Activated CD8-positive, alpha-beta T cell treated with anti-CD3 and anti-CD28 coated beads, Interleukin-2, amount 10 ng/mL, durations not matched to agents 7 days and 5 days (primary cell): ENCODE results near the gene EYS. TPM values are rescaled to one million over a fixed set of nuclear protein-coding genes. Genes with fewer than 3 reads are reported as not detected.

Source experiments
- ATAC-seq: fragments of 150-1000 bp; cut with Tn5 transposase; one replicate; pipeline ENCODE4 v1.10.0; 2021; ENCODE audit warnings: moderate library complexity
- CTCF ChIA-PET: fragments of 350-600 bp; sonication (Branson Sonifier 250); formaldehyde crosslinking; loops from one replicate; lab custom pipeline; 2021; ENCODE audit warnings: antibody characterized with exemption; lab: Charles Lee
- POLR2A ChIA-PET: fragments of 350-600 bp; sonication (Branson Sonifier 250); formaldehyde crosslinking; loops from one replicate; lab custom pipeline; 2021; ENCODE audit warnings: antibody characterized with exemption; lab: Charles Lee
- DNase-seq: peaks from one replicate; pipeline ENCODE4 v3.0.0-alpha.2; 2020
- H3K27ac Mint-ChIP-seq: one replicate; pipeline ENCODE4 v1.8.0; 2021; ENCODE audit warnings: mild to moderate bottlenecking, mixed read lengths
- H3K27me3 Mint-ChIP-seq: one replicate; pipeline ENCODE4 v1.8.0; 2021; ENCODE audit warnings: low read depth, mixed read lengths
- H3K36me3 Mint-ChIP-seq: one replicate; pipeline ENCODE4 v1.8.0; 2021; ENCODE audit warnings: low read depth, mixed read lengths
- H3K4me1 Mint-ChIP-seq: one replicate; pipeline ENCODE4 v1.8.0; 2021; ENCODE audit warnings: low read depth, mixed read lengths
- H3K4me3 Mint-ChIP-seq: one replicate; pipeline ENCODE4 v1.8.0; 2021; ENCODE audit warnings: mild to moderate bottlenecking, mixed read lengths
- H3K9me3 Mint-ChIP-seq: one replicate; pipeline ENCODE4 v1.8.0; 2022; ENCODE audit warnings: mixed read lengths; ENCODE audit not compliant: insufficient read depth
- total RNA-seq, 2 experiments: library from RNA; stranded (reverse); gene quantifications; one replicate each; pipeline ENCODE4 v1.2.3, GENCODE V29; 2021

Gene EYS
- total RNA-seq, 2 experiments from 2014 or later = not detected

DNA sequence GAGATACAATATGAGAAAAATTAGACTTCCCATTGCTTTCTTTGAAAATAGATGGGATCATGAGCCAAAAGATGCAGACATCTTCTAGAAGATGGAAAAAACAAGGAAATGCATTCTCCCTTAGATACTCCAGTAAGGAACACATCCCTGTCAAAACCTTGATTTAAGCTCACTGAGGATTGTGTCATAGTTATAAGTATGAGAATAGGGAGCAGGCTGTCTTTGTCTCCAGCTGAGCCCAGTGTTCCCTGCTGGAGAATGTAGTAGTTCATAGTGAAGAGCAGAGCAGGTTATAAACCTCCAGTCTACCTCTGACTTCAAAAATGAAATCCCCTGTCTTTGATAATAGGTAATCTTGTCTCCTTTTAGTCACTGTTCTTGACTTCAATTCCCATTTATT, 1481.5 kb downstream of the EYS start:
- Mint-ChIP-seq H3K4me1 (no peaks in the 10 kb centered on the region), H3K9me3 (no peaks in the 10 kb centered on the region), H3K27me3 (no peaks in the 10 kb centered on the region), H3K4me3 (no peak overlapping the region), H3K27ac (no peak overlapping the region), H3K36me3 (no peaks in the 10 kb centered on the region)
- POLR2A ChIA-PET = no interaction called here
- ATAC-seq (no peak), DNase-seq (no peak)
- CTCF ChIA-PET = no interaction called here

DNA sequence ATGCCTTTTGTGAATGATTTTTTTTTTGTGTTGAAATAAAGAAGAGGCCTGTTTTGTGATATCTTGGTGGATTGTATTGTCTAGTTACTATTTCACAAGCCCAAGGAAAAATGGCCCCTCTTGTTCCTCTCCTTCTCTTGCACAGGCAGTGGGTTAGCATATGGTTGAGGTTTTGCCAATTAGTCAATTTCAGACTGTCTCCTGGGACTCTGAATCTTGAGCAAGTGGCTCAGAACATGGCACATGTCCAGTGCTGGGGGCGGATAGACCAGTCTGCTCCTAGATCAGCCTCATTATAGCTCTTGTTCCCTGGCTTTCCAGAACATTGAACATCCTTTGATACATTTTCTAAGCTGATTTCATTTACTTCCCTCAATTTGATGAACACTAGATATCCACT, 1482.2 kb downstream of the EYS start:
- CTCF ChIA-PET = no interaction called here
- no peaks in the 10 kb centered on the region for H3K4me1 Mint-ChIP-seq
- no peak overlapping the region for H3K4me3 Mint-ChIP-seq
- POLR2A ChIA-PET = no interaction called here
- no peaks in the 10 kb centered on the region for H3K27me3 Mint-ChIP-seq
- no peaks in the 10 kb centered on the region for H3K9me3 Mint-ChIP-seq
- no peak for ATAC-seq
- H3K36me3 Mint-ChIP-seq = no peaks in the 10 kb centered on the region
- no peak overlapping the region for H3K27ac Mint-ChIP-seq
- DNase-seq = no peak

DNA sequence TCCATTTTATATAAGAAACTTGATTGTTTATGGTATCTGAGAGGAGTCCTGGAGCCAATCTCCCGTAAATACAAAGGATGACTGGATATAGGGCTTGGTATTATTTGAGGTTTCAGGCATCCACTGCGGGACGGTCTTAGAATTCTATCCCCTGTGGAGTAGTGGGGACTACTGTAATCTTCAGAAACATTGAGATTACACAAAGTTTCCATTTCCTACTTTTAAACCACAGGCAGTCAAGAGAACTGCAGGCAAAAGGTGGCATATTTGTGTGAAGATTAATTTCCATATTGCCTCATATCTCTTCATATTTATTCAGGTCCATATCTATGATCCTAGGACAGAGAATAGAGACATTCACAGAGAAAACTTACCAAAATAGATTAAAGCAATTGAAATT, 1485.2 kb downstream of the EYS start:
- ChIA-PET CTCF (no interaction called here), POLR2A (no interaction called here)
- DNase-seq (no peak), ATAC-seq (no peak)
- Mint-ChIP-seq H3K9me3 (peaks cover 4% of the 10 kb centered on the region), H3K4me3 (no peak overlapping the region), H3K4me1 (no peaks in the 10 kb centered on the region), H3K27ac (no peak overlapping the region), H3K27me3 (no peaks in the 10 kb centered on the region), H3K36me3 (no peaks in the 10 kb centered on the region)

DNA sequence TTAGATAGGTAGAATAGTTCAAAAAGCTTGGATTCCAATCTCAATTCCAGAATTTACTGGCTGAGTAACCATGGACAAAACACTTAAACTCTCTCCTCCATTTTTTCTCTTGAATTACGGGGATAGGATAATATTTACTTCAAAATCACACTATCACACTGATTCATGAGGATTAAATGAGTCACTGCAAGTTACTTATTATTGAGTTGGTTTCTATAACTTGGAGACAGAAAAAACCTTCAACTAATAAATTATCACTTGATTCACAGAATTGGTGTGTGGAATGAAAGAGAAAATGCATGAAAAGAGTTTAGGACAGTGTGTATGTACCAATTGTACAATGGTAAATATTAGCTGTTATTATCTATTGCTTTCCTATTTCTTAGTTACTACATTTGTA, 1486.2 kb downstream of the EYS start:
- Mint-ChIP-seq H3K36me3 (no peaks in the 10 kb centered on the region), H3K27me3 (no peaks in the 10 kb centered on the region), H3K9me3 (peaks cover 4% of the 10 kb centered on the region), H3K4me3 (no peak overlapping the region), H3K27ac (no peak overlapping the region), H3K4me1 (no peaks in the 10 kb centered on the region)
- CTCF ChIA-PET = no interaction called here
- POLR2A ChIA-PET = no interaction called here
- ATAC-seq = no peak
- DNase-seq = no peak

DNA sequence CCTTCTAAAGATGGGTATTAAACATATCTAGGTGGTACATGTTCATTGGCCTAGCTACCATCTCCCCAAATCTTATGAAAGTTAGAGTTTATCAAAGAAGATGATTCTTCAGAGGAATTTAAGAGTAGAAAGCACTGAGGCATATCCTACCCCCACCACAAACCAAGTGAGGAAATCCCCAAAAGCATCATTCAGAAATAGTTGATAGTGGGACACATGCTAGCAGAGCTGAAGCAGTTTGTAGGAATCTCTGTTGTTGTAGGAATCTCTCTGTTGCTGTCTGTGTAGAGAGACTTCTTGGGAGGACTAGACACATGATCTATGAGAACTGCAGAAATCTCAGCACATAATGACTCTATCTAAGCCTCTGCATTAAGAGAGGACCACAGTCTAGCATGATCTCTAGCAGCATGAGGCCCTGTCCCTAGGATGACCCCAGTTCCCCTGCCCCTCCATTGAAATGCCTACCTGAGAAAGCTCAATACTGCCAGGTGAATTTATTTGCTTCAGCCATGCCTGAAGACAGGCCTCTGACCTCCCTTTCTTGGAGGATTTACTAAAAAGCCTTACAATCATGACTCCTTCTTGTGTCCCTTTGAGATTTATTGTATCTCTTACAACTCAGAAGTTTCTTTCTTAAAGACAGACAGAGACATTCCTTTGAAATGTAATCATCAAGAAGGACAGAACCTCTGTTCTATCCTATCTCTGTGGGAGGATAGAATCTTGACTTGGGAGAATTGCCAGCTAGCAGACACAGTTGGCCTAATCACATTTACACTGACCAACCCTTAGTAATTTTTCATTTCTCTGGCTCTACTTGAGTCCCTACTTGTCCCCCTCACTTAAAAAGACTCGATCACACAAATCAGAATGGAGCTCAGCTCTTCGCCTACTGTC, 1489.1 kb downstream of the EYS start:
- peaks cover 4% of the 10 kb centered on the region for H3K9me3 Mint-ChIP-seq
- POLR2A ChIA-PET = no interaction called here
- DNase-seq (no peak), ATAC-seq (no peak)
- CTCF ChIA-PET = no interaction called here
- no peak overlapping the region for H3K4me3 Mint-ChIP-seq
- H3K36me3 Mint-ChIP-seq = no peaks in the 10 kb centered on the region
- H3K27ac Mint-ChIP-seq = no peak overlapping the region
- H3K27me3 Mint-ChIP-seq = no peaks in the 10 kb centered on the region
- no peaks in the 10 kb centered on the region for H3K4me1 Mint-ChIP-seq

DNA sequence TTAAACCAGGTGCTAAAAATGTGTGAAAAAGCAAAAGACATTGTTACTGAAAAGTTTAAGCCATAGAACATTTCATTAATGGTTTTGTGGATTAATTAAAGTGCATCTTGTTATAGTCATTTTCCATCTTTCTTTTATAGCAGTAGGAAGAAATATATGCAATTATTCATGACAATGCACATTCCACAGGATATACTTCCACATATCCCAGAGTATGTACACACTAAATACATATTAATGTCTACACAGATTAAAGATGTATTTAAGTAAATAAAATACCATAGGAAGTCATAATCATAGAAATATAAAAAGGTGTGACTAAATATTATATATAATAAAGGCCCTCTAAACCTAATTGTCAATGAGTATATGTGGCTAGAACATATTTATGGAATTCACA, 1492.7 kb downstream of the EYS start:
- ChIA-PET CTCF (no interaction called here), POLR2A (no interaction called here)
- no peaks in the 10 kb centered on the region for H3K27me3 Mint-ChIP-seq
- no peak overlapping the region for H3K4me3 Mint-ChIP-seq
- no peak overlapping the region for H3K27ac Mint-ChIP-seq
- no peaks in the 10 kb centered on the region for H3K4me1 Mint-ChIP-seq
- H3K9me3 Mint-ChIP-seq = peaks cover 4% of the 10 kb centered on the region
- no peaks in the 10 kb centered on the region for H3K36me3 Mint-ChIP-seq
- DNase-seq = no peak
- no peak for ATAC-seq

DNA sequence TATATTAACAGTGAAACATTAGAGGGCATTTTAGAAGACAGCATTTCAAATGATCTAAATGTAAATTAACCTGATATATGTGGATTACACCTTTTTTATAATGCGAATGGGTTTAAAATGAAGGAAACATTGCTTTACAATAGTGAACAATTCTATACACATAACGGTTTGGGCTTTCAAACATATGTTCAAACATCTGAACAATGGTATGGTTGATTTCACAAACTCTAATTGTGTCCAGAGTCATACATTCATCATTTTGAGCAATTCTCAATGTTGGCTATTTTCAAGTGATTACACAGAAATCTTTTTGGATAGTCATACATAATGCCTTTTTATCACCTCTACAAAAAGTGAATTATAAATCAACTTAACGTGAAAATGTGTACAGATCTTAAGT, 1493.3 kb downstream of the EYS start:
- ATAC-seq = no peak

DNA sequence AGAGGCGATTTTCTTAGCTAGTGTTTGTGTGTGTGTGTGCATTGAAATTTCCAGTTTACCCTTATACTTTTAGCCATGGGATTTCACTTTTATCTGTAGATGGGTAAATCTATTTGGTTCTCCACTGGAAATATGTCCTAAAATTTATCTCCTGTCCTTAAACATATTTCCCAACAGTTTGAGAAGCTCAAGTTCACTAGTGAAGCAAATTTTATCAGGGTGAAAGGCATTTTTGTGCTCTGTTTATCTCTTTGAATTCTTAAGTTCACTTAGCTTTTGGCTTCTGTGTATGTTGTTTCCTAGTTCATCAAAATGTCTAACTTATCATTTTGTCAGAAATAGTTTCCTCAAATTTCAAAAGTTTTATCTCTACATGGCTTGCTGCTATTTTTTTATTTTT, 1509.8 kb downstream of the EYS start:
- Mint-ChIP-seq H3K27me3 (no peaks in the 10 kb centered on the region), H3K4me1 (no peaks in the 10 kb centered on the region), H3K27ac (no peak overlapping the region), H3K4me3 (no peak overlapping the region), H3K36me3 (no peaks in the 10 kb centered on the region), H3K9me3 (peaks cover 3% of the 10 kb centered on the region)
- ATAC-seq (no peak), DNase-seq (no peak)
- ChIA-PET CTCF (no interaction called here), POLR2A (no interaction called here)

More for the DNA sequence above, 1493.3 kb downstream of the EYS start:
- no peak for DNase-seq
- CTCF ChIA-PET = no interaction called here
- POLR2A ChIA-PET = no interaction called here
- Mint-ChIP-seq H3K4me1 (no peaks in the 10 kb centered on the region), H3K4me3 (no peak overlapping the region), H3K27ac (no peak overlapping the region), H3K27me3 (no peaks in the 10 kb centered on the region), H3K9me3 (no peaks in the 10 kb centered on the region), H3K36me3 (no peaks in the 10 kb centered on the region)

DNA sequence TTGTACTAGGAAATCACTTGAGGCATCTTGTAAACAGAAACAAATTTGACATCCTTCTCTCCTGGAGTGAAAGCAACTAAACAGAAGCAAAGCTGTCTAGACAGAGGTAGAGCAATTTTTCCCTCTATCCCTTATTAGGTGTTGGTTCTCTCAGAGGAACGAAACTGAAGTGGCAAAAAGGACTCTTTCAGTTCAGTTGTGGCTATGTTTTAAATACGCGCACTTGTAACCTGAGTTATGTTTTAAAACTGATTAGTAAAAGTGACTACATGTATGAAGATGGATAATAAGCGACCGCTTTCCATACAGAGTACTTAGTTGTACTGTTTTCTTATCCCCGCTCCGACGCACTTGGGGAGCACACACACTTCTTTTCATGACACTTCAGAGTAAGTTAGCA, 1520.4 kb downstream of the EYS start:
- no peaks in the 10 kb centered on the region for H3K27me3 Mint-ChIP-seq
- no peak for ATAC-seq
- DNase-seq = no peak
- H3K9me3 Mint-ChIP-seq = no peaks in the 10 kb centered on the region
- ChIA-PET POLR2A (no interaction called here), CTCF (no interaction called here)
- no peaks in the 10 kb centered on the region for H3K36me3 Mint-ChIP-seq
- no peaks in the 10 kb centered on the region for H3K4me1 Mint-ChIP-seq
- no peak overlapping the region for H3K27ac Mint-ChIP-seq
- H3K4me3 Mint-ChIP-seq = no peak overlapping the region

DNA sequence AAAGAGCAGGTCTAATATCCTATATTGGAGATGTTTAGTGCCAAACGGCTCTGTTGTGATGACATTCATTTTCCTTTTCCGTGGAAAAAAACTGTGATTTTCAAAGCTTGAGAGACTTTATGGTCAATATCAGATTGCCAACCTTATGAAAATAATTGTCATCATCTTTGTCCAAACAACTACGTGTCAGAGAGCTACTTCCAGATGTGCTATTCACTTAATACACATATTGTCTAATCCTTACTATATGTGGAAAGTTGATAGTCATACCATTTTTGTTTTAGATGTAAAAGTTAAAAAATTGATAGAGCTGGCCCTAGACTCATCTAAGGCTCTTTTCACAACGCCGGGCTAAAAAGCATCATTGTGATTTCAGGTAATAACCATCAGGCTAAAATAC, 1521.4 kb downstream of the EYS start:
- Mint-ChIP-seq H3K9me3 (no peaks in the 10 kb centered on the region), H3K4me3 (no peak overlapping the region), H3K27me3 (no peaks in the 10 kb centered on the region), H3K4me1 (no peaks in the 10 kb centered on the region), H3K36me3 (no peaks in the 10 kb centered on the region), H3K27ac (no peak overlapping the region)
- no peak for DNase-seq
- ChIA-PET POLR2A (no interaction called here), CTCF (no interaction called here)
- no peak for ATAC-seq

DNA sequence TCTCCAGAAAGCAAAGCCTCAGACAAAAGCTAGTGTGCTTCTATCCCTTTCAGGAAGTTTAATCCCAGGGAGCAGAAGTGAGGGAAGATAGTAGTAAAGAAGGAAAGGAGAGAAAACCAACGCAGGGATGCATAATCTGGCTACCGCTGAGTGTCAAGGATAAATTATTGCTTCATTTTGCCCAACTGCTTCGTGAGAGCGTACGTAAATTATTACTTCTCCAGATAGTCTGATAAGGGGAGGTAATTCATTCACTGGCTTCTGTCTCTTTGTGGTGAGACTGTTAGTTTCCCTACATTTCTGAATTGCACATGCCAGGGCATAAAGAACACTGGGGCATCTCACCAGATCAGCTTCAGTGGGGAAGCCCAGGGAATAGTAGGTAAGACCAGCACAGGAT, 1531.7 kb downstream of the EYS start:
- ATAC-seq = no peak
- H3K27ac Mint-ChIP-seq = no peak overlapping the region
- ChIA-PET CTCF (no interaction called here), POLR2A (no interaction called here)
- H3K27me3 Mint-ChIP-seq = no peaks in the 10 kb centered on the region
- no peaks in the 10 kb centered on the region for H3K36me3 Mint-ChIP-seq
- no peak for DNase-seq
- H3K9me3 Mint-ChIP-seq = no peaks in the 10 kb centered on the region
- H3K4me1 Mint-ChIP-seq = no peaks in the 10 kb centered on the region
- H3K4me3 Mint-ChIP-seq = no peak overlapping the region

DNA sequence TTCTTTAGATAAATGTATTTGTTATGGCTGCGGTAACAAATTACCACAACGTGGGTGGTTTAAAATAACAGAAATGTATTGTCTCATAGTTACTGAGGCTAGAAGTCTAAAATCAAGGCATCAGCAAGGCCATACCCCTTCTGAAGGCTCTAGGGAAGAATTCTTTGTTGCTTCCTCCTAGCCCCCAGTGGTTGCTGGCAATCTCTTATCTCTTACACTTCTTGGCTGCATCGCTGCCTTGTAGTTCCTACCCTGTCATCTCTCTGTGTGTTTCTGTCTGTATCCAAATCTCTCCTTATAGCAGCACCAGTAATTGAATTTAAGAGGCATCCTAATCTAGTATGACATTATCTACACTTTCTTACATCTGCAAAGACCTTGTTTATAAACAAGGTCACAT, 1536.7 kb downstream of the EYS start:
- H3K4me3 Mint-ChIP-seq = no peak overlapping the region
- H3K36me3 Mint-ChIP-seq = no peaks in the 10 kb centered on the region
- CTCF ChIA-PET = no interaction called here
- no peaks in the 10 kb centered on the region for H3K27me3 Mint-ChIP-seq
- POLR2A ChIA-PET = no interaction called here
- ATAC-seq (no peak), DNase-seq (no peak)
- no peaks in the 10 kb centered on the region for H3K4me1 Mint-ChIP-seq
- peaks cover 10% of the 10 kb centered on the region for H3K9me3 Mint-ChIP-seq
- no peak overlapping the region for H3K27ac Mint-ChIP-seq

DNA sequence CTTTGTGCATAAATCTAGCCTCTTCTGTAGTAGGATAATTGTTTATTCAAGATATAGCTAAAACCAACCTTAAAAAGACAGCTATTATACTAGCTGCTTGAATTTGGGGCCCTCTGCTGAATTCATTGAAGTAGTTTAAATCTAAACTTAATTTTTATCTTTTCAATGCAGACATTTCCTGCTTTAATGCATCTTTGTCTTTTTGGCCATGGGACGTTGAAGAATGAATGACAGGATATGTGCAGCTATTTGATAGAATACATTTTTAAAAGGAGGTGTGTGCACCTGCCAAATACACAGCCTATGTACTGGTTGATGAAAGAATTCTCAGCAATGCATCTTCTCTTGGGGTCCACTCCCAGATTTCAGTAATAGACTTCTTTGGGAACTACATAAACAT, 1546.5 kb downstream of the EYS start:
- Mint-ChIP-seq H3K4me1 (no peaks in the 10 kb centered on the region), H3K27ac (no peak overlapping the region), H3K9me3 (peaks cover 4% of the 10 kb centered on the region), H3K27me3 (no peaks in the 10 kb centered on the region), H3K4me3 (no peak overlapping the region), H3K36me3 (no peaks in the 10 kb centered on the region)
- ATAC-seq = no peak
- ChIA-PET POLR2A (no interaction called here), CTCF (no interaction called here)
- DNase-seq = no peak
